GM18870 (cell line): ENCODE results near the gene TWF2.

ENCODE experiments used
- ATAC-seq: cut with Tn5 transposase; IDR thresholded peaks from one replicate; pipeline ENCODE4 v1.9.1; 2021; ENCODE audit warnings: moderate library complexity; ENCODE audit not compliant: unreplicated experiment

The TWF2 gene

GRCh38 chr3:52259035-52259434 is 20.1 kb upstream of the TWF2 start:
- ATAC-seq, result no peak

GRCh38 chr3:52257911-52258310 is 19.0 kb upstream of the TWF2 start:
- ATAC-seq, result no peak

GRCh38 chr3:52256622-52257021 is 17.7 kb upstream of the TWF2 start:
- ATAC-seq, result no peak

DNA sequence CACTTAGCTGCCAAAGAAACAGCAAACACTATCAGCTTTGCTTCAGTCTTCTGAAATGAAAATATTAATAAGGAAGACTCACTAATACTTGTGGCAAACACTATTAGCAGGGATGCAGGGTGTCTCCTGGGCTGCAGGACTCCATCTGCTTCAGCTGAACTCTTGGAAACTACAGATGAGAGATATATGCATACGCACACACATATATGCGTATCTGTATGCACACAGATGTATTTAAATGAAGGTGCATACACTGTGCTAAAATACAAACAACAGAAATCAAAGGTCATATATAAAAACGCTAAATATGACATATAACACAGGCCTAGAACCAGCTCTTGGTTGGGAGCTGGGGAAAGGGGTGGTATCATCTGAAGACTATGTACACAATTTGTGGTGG is 17.2 kb upstream of the TWF2 start:
- no peak for ATAC-seq

GRCh38 chr3:52254608-52255007 is 15.7 kb upstream of the TWF2 start:
- no peak for ATAC-seq

DNA sequence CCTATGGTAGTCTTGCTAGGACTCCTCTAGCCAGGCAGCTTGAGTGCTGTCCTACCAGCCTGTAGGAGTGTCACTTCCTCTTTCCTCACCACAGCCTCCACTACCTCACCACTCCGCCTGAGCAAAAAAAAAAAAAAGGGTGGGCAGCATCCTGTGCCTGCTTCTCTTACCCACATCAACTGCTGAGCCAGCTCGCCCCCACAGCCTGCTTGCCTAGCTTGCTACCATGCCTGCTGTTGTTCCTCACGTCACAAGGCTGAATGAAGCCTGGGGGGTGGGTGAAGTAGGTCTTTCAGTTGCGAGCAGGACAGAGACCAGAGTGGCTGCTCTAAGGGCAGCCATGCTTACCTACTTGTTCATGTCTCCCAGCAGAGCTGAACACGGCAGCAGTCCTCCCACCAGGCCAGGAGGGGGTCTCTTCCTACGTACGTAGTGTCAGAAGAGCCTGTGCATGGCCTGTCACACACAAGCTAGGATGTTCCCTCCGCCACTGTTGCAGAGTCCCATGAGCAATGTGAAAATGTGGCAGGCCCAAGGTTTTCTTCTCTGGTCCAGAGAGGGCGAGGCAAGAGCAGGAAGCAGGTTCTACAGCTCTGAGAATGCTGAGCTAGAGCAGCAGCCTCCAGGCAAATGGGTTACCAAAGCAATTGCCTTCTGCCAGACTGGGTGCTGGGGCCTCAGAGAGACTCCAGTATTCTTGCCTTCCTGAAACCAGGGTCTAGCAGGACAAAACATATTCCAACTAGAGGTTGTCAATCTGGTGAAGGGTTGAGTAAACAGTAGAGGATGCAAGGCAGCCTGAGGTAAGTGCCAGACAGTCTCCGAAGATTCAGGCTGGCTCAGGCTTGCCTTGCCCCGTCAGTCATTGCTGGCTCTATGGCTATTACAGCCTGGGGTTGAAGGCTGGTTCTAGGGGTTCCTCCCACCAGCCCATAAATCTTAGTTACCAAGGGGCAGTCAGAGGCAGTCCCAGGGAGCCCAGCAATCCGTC is 14.7 kb upstream of the TWF2 start:
- peak; percentile 83 for ATAC-seq

- ATAC-seq, result no peak
These were observed 11.2 kb upstream of the TWF2 start for GRCh38 chr3:52250122-52250521.

DNA sequence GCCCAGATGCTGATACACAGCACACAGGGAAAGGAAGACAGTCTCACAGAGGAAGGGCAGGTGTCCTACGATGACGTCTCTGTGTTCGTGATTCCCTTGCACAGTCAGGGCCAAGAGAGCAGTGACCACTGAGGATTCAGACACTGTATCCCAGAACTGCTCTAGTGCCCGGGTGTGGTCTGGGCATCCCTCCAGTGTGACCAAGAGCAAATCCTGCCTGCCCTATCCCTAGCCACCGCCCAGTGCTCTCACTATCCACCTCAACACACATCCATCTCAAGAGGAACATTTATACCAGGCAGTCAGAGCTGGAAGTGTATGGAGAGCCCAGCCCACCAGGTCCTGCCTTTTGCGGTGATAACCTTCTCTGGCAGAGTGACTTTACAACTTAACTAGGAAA is 10.7 kb upstream of the TWF2 start:
- no peak for ATAC-seq

DNA sequence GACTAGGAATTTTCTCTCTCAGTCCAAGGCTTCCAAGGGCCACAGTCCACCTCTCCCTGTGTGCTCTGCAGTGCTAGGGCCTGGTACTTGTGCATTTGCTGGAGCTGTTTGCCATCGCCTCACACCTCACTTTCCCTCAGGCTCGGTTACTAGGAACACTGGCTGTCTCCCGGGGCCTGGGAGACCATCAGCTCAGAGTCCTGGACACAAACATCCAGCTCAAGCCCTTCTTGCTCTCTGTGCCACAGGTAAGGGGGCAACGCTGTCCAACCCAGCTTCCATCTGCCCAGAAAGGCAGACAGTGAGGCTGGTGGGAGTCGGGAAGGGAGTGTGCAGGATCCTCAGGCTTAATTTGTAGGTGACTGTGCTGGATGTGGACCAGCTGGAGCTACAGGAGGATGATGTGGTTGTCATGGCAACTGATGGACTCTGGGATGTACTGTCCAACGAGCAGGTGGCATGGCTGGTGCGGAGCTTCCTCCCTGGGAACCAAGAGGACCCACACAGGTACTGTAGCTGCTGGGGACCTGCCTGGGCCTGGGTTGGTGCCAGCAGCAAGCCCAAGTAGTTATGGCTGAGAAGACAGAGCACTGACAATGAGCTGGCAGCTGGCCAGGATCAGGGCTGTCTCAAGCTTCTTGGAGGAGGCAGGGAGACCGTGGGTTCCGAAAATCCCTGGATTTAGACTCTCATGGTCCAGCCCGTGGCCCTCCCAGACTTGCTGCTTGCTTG is 10.0 kb upstream of the TWF2 start:
- ATAC-seq, result no peak

GRCh38 chr3:52248165-52248541 is 9.2 kb upstream of the TWF2 start:
- ATAC-seq, result no peak

GRCh38 chr3:52247409-52248164 is 8.6 kb upstream of the TWF2 start:
- ATAC-seq, result no peak

GRCh38 chr3:52246728-52247408 is 7.9 kb upstream of the TWF2 start:
- ATAC-seq, result no peak

- ATAC-seq, result no peak
These were observed 7.3 kb upstream of the TWF2 start for GRCh38 chr3:52246264-52246620.

GRCh38 chr3:52245322-52246263 is 6.6 kb upstream of the TWF2 start, which contains the start of gene PPM1M:
PPM1M (plus strand) TSS chr3:52245759; CDS start chr3:52245825, 66 bp downstream.
- no peak for ATAC-seq

GRCh38 chr3:52243791-52244628 is 5.1 kb upstream of the TWF2 start:
- peak; percentile 60 for ATAC-seq

DNA sequence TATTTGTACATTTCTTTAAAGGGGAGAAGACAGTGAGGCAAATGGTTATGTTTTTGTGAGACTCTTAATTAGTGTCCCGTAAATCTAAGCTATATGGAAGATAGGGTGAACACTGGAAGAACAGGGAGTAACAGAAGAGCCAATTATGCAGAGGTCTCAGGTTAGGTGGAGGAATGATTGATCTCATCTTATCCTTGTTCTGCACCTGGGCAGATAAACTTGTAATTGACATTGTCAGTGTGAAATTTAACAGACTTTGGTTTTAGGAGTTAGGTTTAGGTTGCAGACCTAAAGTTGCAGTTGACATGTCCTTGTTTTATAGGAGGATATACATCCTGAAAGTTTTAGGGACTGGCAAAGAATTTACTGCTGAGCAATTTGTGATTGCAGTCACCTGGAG is 3.1 kb upstream of the TWF2 start:
- ATAC-seq, result no peak

GRCh38 chr3:52240886-52241370 is 2.0 kb upstream of the TWF2 start:
- no peak for ATAC-seq

GRCh38 chr3:52240059-52240885 is 1.3 kb upstream of the TWF2 start:
- ATAC-seq, result no peak
